ENCODE results near the gene DUSP22. TPM values are rescaled to one million over a fixed set of nuclear protein-coding genes. Genes with fewer than 3 reads are reported as not detected.

DUSP22 gene
- total RNA-seq, 4 donors from 2014 or later, result 67.0 to 97.3 (median 78.0) TPM

DNA sequence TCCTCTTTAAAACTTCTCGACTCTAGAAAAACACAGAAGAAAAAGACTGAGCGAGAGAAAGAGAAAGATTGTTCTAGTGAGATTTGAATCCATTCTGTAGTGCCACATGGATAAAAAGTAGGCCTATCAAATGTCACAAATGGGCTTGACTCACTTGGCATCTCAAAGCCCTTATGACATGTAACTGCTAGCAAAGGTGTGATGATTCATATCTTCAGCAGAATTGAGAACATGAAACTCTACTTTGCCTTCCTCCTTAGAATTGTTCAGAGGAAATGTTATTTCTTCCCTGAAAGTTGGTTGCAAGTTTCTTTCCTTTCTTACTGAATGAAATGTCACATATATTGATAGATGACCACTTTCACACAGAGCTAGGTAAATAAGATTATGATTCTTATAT is 40.4 kb upstream of the DUSP22 start:
- H3K36me3 ChIP-seq, result no peaks in the 10 kb centered on the region
- TF ChIP-seq EP300 (IDR thresholded peaks at IDR 0.05) (no peak), POLR2AphosphoS5 (IDR thresholded peaks at IDR 0.05) (no peak), POLR2A (IDR thresholded peaks at IDR 0.05) (no peak)
- TF ChIP-seq, protein P1, sequence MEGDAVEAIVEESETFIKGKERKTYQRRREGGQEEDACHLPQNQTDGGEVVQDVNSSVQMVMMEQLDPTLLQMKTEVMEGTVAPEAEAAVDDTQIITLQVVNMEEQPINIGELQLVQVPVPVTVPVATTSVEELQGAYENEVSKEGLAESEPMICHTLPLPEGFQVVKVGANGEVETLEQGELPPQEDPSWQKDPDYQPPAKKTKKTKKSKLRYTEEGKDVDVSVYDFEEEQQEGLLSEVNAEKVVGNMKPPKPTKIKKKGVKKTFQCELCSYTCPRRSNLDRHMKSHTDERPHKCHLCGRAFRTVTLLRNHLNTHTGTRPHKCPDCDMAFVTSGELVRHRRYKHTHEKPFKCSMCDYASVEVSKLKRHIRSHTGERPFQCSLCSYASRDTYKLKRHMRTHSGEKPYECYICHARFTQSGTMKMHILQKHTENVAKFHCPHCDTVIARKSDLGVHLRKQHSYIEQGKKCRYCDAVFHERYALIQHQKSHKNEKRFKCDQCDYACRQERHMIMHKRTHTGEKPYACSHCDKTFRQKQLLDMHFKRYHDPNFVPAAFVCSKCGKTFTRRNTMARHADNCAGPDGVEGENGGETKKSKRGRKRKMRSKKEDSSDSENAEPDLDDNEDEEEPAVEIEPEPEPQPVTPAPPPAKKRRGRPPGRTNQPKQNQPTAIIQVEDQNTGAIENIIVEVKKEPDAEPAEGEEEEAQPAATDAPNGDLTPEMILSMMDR (IDR thresholded peaks at IDR 0.05), result no peak
- H3K27me3 ChIP-seq, result peaks cover 19% of the 10 kb centered on the region
- no peak overlapping the region for H3K27ac ChIP-seq
- no peaks in the 10 kb centered on the region for H3K9me3 ChIP-seq
- ATAC-seq, result no peak
- H3K4me3 ChIP-seq, result no peak overlapping the region
- no peaks in the 10 kb centered on the region for H3K4me1 ChIP-seq
- 60 to 88% methylated on average over 1 to 2 of the region's 2 CpGs for WGBS, 2 donors (ENCODE audit: low coverage in 1 of 2)

DNA sequence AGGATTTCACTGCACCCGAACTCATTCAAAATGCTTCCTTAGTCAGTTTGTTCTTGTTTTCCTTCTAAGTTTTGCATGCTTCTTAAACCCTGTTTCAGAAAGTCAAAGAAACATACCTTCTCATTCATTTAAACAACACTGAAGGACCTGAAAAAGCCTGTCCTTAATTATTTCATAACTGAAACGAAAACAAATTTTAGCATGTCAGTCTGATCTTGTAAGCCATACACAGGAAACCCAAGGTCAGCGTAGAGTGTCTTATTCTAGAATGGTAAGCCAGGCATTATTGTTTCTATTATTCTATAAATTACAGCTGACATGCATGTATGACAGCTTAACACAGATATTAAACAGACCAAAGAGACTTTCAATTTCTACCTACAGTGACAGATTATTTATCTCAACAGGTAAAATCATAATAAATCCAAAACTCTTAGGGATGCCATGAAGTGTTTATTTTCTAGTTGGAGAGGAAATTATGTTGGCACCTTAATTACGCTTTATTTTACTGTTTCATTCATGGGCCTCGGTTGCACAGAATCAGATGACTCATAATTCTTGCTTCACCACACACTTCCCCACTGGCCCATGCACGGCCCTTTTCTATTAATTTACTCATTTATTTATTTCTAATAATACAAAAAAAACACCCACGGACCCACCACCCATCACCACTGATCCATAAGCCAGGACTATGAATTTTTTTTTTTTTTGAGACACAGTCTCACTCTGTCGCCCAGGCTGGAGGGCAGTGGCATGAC is 39.3 kb upstream of the DUSP22 start:
- Histone ChIP-seq H3K4me1 (no peaks in the 10 kb centered on the region), H3K27ac (no peak overlapping the region), H3K36me3 (no peaks in the 10 kb centered on the region), H3K4me3 (no peak overlapping the region), H3K27me3 (peaks cover 19% of the 10 kb centered on the region), H3K9me3 (no peaks in the 10 kb centered on the region)
- WGBS, 2 donors (ENCODE audit: low coverage in 1 of 2), result 66 to 75% methylated on average over 7 to 8 of the region's 8 CpGs
- ATAC-seq, result no peak
- TF ChIP-seq, protein P1 (IDR thresholded peaks at IDR 0.05), result no peak
- TF ChIP-seq POLR2AphosphoS5 (IDR thresholded peaks at IDR 0.05) (no peak), EP300 (IDR thresholded peaks at IDR 0.05) (no peak), POLR2A (IDR thresholded peaks at IDR 0.05) (no peak)

DNA sequence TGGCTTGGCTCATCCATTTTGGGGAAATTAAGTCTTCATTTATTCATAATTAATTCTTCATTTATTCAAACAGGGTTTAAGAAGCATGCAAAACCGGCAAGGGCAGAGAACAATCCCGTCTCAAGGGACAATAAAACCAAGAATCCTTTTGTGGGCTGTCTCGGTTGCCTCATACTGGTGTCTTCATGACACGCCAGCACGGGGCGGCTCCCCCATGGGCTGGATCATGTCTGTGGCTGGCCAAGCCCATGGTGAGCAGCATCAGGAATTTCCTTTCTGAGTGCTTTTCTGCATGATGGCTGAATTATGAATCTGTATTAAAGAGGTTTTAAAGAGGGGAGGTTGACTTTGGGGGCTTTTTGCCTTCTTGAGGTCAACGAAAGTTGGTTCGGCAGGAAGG is 38.3 kb upstream of the DUSP22 start:
- WGBS, 2 donors (ENCODE audit: low coverage in 1 of 2), result 81 to 91% methylated on average over 7 to 8 of the region's 8 CpGs
- Histone ChIP-seq H3K9me3 (no peaks in the 10 kb centered on the region), H3K27ac (no peak overlapping the region), H3K36me3 (no peaks in the 10 kb centered on the region), H3K27me3 (peaks cover 19% of the 10 kb centered on the region), H3K4me1 (no peaks in the 10 kb centered on the region), H3K4me3 (no peak overlapping the region)
- TF ChIP-seq, protein P1 (IDR thresholded peaks at IDR 0.05), result no peak
- no peak for TF ChIP-seq EP300 (IDR thresholded peaks at IDR 0.05)
- no peak for TF ChIP-seq POLR2AphosphoS5 (IDR thresholded peaks at IDR 0.05)
- ATAC-seq, result no peak

DNA sequence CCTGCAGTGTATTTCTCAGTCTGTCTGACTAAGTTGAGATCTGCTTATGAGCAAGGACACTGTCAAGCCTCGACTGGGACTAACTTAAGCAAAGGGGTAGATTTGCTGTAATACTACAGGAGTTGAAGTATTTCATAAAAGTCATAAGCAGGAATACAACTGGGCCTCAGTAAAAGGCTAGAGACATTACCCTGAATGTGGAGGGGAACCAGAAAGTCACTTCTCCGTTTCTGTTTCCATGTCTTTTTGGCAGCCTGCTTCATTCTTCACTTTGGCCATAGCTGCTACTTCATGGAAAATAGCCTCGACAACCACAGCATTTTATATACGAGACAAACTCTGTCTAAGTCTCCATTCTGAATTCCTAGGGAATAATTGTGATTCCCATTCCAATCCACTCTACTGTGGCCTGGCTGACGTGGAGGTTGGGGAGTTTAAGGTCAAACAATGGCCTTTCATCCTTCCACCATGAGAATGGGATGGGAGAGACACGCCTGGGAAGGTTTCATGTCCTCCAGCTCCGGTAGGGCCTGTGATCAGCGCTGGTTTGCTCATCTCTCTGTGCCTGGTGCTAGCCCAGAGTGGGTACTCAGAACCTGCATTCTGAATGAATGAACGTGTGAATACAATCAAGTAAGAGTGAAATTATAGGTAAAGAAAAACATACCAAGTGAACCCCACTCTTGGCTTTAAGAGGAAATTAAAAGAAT is 37.1 kb upstream of the DUSP22 start:
- Histone ChIP-seq H3K9me3 (no peaks in the 10 kb centered on the region), H3K27me3 (peaks cover 19% of the 10 kb centered on the region), H3K4me3 (no peak overlapping the region), H3K27ac (no peak overlapping the region), H3K4me1 (no peaks in the 10 kb centered on the region), H3K36me3 (no peaks in the 10 kb centered on the region)
- TF ChIP-seq, protein P1 (IDR thresholded peaks at IDR 0.05), result no peak
- TF ChIP-seq POLR2A (IDR thresholded peaks at IDR 0.05), result no peak
- no peak for ATAC-seq
- 68 to 81% methylated on average over 4 to 8 of the region's 9 CpGs for WGBS, 2 donors (ENCODE audit: low coverage in 1 of 2)

DNA sequence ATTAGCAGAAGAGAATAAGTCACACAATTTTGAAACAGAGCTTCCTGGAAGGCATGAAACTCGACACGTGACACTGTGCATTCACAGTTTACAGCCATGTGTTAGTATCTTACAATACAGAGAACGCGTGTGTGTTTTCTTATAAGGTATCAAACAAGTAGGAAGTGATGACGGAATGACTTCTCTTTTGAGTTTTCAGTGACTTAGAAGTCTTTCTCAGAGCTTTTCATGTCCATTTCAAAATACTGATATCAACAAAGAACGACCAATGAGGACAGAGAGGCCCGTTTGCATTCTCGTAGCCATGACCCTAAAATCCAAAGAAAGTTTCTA is 36.6 kb upstream of the DUSP22 start:
- Histone ChIP-seq H3K9me3 (no peaks in the 10 kb centered on the region), H3K36me3 (no peaks in the 10 kb centered on the region), H3K27ac (no peak overlapping the region), H3K4me3 (no peak overlapping the region), H3K4me1 (no peaks in the 10 kb centered on the region), H3K27me3 (peaks cover 19% of the 10 kb centered on the region)
- no peak for ATAC-seq
- WGBS, 2 donors (ENCODE audit: low coverage in 1 of 2), result 80 to 94% methylated on average over 8 of the region's 8 CpGs
- TF ChIP-seq, protein P1 (IDR thresholded peaks at IDR 0.05), result no peak
- TF ChIP-seq EP300 (IDR thresholded peaks at IDR 0.05) (no peak), POLR2AphosphoS5 (IDR thresholded peaks at IDR 0.05) (no peak), POLR2A (IDR thresholded peaks at IDR 0.05) (no peak)
